Coronary artery (tissue), 2 donors: ENCODE measurements around the gene SMG6.

Experiments
- DNase-seq: peaks from one replicate; pipeline ENCODE4 v3.0.0-alpha.2; 2017; ENCODE audit warnings: low spot score
- H3K27ac ChIP-seq, 2 donors: fragments of 200-600 bp; sonication (generic); one replicate each; pipeline ENCODE4 v1.5.1; 2016 to 2019
- H3K4me3 ChIP-seq: fragments of 200-600 bp; sonication (generic); 2 replicates; pipeline ENCODE4 v1.5.1; 2016; ENCODE audit warnings: mild to moderate bottlenecking, moderate library complexity
- CTCF ChIP-seq: fragments of 200-600 bp; sonication (generic); IDR thresholded peaks from one replicate; pipeline ENCODE4 v1.5.1; 2019; ENCODE audit warnings: antibody characterized with exemption

The SMG6 gene

GRCh38 chr17:2044263-2044894 is 259.2 kb downstream of the SMG6 start:
- Histone ChIP-seq H3K27ac (peak overlapping the region in 1 of 2 donors; percentile 35), H3K4me3 (no peak overlapping the region)
- DNase-seq, result no peak
- TF ChIP-seq CTCF, result no peak

- no peak for DNase-seq
- TF ChIP-seq CTCF, result no peak
- Histone ChIP-seq H3K27ac (peak overlapping the region in 1 of 2 donors; percentile 66), H3K4me3 (no peak overlapping the region)
These were observed 259.8 kb downstream of the SMG6 start for GRCh38 chr17:2043785-2044184.

DNA sequence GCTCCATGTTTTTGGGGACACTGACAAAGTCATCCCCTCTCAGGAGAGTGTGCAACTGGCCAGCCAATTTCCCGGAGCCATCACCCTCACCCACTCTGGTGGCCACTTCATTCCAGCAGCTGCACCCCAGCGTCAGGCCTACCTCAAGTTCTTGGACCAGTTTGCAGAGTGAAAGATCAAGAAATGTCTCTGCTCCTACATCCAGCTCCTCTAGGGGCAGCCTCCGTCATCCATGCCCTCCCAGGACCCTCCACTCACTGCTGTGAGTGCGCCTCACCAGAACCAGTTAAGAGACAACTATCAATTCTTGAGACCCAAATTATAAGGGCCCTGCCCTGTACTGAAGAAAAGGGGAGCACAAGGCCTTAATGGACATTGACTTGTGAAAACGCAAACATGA is 260.7 kb downstream of the SMG6 start:
- peak overlapping the region in 1 of 2 donors; percentile 97 for H3K27ac ChIP-seq
- DNase-seq, result no peak
- no peak for TF ChIP-seq CTCF
- peak overlapping the region; percentile 87 for H3K4me3 ChIP-seq

DNA sequence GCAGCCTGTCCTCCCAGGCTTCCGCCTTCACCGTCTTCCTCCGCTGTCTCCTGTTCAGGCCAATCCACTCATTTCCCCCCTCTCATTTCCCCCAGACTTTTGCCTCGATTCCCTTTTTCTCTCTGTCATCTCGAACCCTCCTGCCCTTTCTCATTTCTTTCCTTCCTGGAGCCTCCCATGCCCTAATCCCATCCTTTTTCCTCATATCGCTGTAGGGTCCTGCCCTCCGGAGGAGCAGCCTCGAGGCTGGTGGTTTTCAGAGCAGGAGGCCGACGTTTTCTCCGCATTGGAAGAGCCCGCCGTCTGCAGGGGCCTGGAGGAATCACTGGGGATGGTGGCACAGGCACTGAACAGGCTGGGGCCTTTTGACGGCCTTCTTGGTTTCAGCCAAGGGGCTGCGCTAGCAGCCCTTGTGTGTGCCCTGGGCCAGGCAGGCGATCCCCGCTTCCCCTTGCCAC is 261.2 kb downstream of the SMG6 start:
- no peak for DNase-seq
- H3K27ac ChIP-seq, result peak overlapping the region; percentile 83 to 97
- TF ChIP-seq CTCF, result no peak
- H3K4me3 ChIP-seq, result peak overlapping the region; percentile 87

GRCh38 chr17:2041561-2042389 is 261.8 kb downstream of the SMG6 start, which contains the start of gene OVCA2:
Gene OVCA2 (plus strand): TSS chr17:2042022. CDS start chr17:2042048, 26 bp downstream.
- H3K27ac ChIP-seq, result peak within 1 kb of the TSS; percentile 83 to 97
- TF ChIP-seq CTCF, result peak; percentile 26
- peak; percentile 94 for DNase-seq
- H3K4me3 ChIP-seq, result peak within 1 kb of the TSS; percentile 87

DNA sequence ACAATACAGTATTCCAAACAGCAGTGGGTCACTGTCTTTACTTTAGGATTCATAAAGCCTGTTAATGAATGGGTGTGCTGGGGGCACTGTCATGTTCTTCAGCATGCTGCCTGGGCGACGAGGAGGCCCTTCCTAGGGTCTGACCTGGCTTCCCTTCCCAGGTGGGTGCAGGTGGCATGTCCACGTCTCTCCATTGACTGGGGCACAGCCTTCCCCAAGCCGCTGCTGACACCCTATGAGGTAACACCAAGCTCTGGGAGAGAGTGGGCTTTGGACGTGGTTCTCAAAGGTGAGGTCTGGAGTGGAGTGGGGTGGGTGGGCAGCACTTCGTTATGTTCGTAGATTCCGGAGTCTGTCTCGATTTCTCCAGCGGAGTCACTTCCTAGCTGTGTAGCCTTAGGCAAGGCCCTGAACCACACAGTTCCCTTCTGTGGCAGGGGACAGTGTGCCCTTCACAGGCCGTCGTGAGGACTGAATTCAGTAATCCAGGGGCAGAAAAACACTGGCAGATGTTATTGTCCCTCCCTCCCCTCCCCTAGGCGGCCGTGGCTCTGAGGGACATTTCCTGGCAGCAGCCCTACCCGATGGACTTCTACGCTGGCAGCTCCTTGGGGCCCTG is 262.5 kb downstream of the SMG6 start:
- DNase-seq, result no peak
- peak overlapping the region; percentile 87 for H3K4me3 ChIP-seq
- TF ChIP-seq CTCF, result no peak
- peak overlapping the region; percentile 83 to 97 for H3K27ac ChIP-seq
